NCI-H69 (cell line): Measurements from ENCODE around the gene CYP2W1.

Experiments used
- DNase-seq: peaks from one replicate; lab custom pipeline; 2025; lab: John Stamatoyannopoulos, UW

Gene CYP2W1

DNA sequence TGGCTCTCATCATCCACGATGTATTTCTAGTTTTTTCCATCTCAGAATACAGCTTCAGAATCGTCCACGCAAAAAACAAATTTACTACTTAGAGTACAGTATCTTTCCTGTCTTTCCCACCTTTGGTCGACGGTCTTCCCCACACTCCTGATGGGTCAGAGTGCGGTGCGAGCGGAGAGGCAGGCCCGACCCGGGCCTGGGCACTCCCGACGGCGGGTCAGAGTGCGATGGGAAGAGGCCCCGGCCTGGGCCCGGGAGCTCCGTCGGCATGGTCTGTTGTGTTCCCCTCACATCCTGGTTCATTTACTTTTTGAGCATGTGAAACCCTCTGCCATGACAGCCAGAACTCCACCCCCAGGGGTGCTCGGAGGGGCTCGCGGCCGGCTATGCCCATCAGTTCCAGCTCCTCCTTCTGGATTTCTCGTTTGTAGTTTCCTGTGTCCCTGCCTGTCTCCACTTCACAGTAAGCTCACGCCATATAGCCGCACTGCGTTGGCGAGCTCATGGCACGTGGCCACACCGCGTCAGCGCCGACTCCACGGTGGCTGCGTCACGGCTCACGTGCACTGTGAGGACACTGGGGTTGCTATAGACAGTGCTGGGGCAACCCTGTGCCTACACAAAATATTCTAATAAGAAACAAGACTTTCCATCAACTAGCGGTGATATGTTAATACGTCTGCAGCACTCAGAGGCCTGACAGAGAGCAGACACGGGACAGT, 15.5 kb upstream of the CYP2W1 start:
- DNase-seq, result no peak

- DNase-seq, result no peak
These were observed 14.5 kb upstream of the CYP2W1 start for GRCh38 chr7:968205-969105.

DNA sequence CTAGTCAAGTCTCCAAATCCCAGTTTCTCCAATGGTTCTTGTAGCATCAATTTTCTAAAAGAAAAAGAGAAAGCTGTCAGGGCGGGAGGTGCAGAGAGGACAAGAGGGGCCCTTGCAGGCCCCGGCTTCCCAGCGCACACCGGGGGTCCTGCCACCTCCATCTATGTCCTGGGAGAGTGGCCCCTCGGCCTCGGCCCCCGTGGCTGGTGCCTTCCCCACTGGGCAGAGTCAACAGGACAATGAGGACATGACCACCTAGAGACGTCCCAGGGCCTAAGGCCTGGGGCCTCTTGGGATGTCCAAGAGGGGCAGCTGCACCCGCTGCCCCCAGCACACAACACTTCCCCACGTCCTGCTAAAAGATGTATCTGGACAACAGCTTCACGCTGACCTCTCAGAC, 13.6 kb upstream of the CYP2W1 start:
- DNase-seq, result no peak

- DNase-seq, result no peak
These were observed 12.2 kb upstream of the CYP2W1 start for GRCh38 chr7:970744-971143.

DNA sequence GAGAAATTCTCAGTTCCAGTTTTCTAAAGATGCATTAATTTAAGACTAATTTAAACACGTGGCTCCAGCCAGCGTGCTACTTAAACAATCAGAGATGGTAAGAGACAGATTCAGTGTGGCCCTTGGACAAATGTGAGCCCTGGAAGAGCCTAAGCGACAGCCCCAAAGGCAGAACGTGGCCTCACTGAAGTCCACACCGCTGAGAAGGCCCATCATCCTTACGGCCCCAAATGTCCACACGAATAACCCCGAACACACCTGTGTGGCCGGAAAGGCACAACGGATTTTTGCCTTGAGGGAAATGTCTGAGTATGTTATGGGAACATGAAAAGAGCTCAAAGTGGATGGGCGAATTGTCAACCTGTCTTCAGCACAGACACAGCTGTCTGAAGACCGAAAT, 10.9 kb upstream of the CYP2W1 start:
- DNase-seq, result no peak

- DNase-seq, result no peak
These were observed 10.2 kb upstream of the CYP2W1 start for GRCh38 chr7:972676-973309.

GRCh38 chr7:973312-973711, 9.7 kb upstream of the CYP2W1 start:
- DNase-seq, result no peak

DNA sequence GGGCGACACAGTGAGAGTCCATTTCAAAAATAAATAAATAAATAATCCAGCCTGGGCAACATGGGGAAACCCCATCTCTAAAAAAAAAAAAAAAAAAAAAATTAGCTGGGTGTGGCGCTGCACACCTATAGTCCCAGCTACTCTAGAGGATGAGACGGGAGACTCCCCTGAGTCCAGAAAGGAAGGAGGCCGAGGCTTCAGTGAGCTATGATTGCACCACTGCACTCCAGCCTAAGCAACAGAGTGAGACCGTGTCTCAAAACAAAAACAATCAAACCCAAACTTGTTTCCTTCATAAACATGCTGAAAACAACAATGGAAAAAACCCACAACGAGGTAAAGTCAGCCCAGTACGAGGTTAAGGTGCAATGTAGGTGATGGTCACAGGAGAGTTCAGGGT, 8.8 kb upstream of the CYP2W1 start:
- no peak for DNase-seq

DNA sequence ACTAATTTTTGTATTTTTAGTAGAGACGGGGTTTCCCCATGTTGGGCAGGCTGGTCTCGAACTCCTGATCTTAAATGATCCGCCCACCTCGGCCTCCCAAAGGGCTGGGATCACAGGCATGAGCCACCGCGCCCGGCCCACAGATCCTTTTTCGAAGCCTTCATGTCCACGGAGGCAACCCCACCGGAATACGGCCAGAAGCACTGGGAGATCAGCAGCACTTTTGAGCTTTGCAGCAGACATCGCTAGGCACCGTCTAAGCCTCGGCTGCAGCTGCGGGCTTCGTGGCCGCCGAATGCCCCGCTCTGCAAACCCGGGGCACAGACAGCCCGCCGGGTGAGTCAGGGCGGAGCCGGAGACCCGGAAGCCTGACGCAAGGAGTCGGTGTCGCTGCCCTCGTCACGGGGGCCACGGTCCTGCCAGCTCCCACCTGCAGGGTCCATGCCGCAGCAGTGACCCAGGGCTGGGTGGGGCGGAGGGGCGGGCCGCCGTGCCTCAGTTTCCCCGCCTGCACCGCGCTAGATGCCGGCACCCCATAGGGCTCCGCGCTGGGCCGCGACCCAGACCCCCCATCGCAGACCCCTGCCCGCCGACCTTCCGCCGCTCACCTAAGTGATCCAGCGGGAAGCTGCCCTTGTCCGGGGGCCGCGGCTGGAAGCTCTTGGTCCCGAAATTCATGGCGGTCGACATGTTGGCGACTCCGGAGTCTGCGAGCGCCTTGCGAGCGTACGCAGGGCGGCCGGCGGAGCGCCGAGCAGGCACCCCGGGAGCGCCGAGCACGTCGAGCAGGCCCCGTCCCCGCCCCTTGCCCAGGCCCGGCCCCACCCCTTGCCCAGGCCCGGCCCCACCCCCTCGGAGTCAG, 7.9 kb upstream of the CYP2W1 start, which contains the start of gene COX19:
Gene COX19, minus strand, starts transcription at position 730 of the 862 bp plus-strand sequence. Its CDS starts 40 bp downstream, at position 690.
- DNase-seq, result peak; percentile 94

GRCh38 chr7:975702-976473, 7.1 kb upstream of the CYP2W1 start:
- no peak for DNase-seq

DNA sequence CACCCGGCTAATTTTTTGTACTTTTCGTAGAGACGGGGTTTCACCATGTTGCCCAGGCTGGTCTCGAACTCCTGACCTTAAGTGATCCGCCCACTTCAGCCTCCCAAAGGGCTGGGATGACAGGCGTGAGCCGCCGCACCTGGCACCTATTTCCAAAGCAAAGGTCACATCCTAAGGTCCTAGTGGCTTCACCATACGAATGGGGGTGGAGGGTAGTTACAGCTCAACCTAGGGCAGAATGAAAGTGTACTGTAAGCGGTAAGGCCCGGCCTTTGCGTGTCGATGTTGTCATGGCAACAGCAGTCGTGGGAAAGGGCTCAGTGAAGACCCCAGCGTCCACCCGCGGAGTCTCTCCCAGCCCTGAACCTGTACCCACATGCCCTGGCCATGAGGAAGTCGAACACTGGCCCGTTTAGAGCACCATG, 6.1 kb upstream of the CYP2W1 start:
- DNase-seq, result no peak

- DNase-seq, result peak; percentile 65
These were observed 5.5 kb upstream of the CYP2W1 start for GRCh38 chr7:977326-978048.

- no peak for DNase-seq
These were observed 5.0 kb upstream of the CYP2W1 start for GRCh38 chr7:978049-978346.

DNA sequence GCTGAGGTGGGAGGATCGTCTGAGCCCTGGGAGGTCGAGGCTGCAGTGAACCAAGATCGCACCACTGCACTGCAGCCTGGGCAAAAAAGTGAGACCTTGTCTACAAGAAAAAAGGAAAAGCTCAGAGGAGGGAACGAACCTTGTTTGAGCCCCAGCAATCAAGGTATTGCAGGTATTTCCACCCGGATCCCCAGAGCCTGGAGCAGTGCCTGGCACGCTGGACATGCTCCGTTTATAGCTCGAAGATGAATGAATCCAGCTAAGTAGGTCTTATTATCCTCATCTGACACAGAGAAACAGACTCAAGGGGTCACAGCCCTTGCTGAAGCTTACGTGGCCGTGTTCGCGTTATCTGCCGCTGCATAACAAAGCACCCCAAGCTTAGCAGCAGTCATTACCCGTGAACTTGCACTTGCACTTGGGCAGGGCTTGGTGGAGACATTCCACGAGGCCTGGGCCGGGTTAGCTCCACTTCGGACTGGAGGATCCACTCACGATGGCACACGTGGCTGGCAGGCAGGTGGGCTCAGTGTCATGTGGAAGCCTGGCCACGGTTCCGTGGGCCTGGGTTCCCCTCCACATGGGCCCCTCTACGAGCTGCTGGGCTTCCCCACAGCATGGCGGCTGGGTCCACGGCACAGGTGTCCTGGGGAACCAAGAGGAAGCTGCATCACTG, 4.4 kb upstream of the CYP2W1 start:
- no peak for DNase-seq

DNA sequence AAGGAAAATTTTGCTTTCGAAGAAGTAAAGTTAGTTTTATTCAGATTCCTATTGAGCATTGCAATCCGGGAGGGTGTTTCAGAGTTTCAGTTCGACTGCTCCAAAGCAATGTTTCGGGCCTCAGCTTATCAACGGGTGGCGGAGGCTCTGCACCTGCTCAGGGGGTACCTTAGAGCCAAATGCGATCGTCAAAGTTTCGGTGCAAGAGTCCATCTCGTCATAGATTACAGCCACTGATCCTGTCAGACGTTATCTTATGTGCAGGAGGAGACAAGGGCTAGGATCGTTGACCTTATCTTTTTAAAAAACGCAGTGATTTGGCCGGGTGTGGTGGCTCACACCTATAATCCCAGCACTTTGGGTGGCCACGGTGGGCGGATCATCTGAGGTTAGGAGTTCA, 3.8 kb upstream of the CYP2W1 start:
- no peak for DNase-seq

- DNase-seq, result peak; percentile 29
These were observed 3.0 kb upstream of the CYP2W1 start for GRCh38 chr7:979886-980571.

- DNase-seq, result peak; percentile 93
These were observed 1.0 kb upstream of the CYP2W1 start for GRCh38 chr7:981793-982510.

DNA sequence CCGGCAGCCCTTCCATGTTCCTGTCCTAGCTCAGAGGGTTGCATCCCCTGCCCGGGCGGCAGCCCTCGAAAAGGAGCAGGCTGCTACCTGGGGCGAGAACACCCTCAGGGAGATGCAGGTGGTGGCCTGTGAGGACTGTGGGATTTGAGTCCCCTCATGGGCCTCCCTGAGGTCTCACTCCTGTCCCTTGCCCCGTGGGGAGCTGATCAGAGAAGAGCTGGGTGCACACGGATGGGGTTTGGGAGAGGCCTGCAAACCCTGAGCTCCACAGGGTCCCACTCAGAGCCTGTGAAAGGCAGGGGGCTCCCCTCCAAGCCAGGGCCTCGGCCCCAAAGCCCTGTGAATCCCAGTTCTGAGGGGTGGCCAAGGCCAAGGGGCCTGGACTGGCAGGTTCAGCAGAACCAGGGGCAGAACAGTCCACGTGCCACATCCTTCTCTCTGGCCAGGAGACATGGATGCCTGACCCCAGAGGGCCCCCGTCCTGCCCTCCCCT, 424 bp upstream of the CYP2W1 start:
- no peak for DNase-seq
